ENCODE measurements around the gene SLC25A30.

The SLC25A30 gene, protein sequence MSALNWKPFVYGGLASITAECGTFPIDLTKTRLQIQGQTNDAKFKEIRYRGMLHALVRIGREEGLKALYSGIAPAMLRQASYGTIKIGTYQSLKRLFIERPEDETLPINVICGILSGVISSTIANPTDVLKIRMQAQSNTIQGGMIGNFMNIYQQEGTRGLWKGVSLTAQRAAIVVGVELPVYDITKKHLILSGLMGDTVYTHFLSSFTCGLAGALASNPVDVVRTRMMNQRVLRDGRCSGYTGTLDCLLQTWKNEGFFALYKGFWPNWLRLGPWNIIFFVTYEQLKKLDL

DNA sequence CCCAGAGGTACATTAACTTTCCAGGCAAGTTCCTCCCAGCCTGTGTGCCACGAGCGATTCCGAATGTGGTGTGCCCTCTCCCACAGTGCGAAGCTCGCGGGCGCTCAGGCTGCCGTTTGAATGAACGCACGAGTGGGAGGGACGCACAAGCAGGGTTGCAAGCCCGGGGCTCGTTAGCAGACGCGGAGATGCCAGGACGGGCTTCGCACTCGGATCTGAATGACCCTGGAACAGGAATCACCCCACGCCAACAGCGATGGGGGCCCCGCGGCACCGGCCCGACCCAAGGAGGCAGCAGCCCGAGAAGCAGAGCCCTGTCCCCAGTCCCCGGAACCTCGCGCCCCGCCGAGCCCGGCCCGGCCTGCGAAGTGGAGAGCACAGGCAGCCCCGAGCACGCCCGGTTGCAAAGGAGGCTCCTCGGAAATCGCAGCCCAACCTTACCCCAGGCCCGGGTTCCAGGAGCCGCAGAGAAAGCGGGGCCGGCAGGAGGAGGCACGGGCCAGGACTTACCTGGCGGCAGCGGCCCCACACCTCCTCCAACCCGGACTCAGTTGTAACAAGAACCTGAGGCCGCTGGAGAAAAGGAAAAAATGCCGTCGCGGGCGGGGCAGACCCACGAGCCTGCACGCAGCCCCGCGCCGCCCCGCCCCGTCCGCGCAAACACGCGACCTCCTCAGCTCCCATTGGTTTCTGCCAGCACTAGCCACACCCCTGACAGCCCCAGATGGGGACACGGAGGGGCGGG, at the start of gene SLC25A30:
Gene SLC25A30, minus strand, starts transcription at position 584 of the 745 bp plus-strand sequence. CDS start 6,948 bp downstream, outside the sequence.
- TF ChIP-seq, protein P1, sequence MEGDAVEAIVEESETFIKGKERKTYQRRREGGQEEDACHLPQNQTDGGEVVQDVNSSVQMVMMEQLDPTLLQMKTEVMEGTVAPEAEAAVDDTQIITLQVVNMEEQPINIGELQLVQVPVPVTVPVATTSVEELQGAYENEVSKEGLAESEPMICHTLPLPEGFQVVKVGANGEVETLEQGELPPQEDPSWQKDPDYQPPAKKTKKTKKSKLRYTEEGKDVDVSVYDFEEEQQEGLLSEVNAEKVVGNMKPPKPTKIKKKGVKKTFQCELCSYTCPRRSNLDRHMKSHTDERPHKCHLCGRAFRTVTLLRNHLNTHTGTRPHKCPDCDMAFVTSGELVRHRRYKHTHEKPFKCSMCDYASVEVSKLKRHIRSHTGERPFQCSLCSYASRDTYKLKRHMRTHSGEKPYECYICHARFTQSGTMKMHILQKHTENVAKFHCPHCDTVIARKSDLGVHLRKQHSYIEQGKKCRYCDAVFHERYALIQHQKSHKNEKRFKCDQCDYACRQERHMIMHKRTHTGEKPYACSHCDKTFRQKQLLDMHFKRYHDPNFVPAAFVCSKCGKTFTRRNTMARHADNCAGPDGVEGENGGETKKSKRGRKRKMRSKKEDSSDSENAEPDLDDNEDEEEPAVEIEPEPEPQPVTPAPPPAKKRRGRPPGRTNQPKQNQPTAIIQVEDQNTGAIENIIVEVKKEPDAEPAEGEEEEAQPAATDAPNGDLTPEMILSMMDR (IDR thresholded peaks at IDR 0.05; ENCODE audit: borderline replicate concordance, extremely low read depth, low read length, poor library complexity, severe bottlenecking): no peak
- no peak for TF ChIP-seq EZH2 (IDR thresholded peaks at IDR 0.05; ENCODE audit: borderline replicate concordance, low read depth, low read length, severe bottlenecking)
- peaks cover 5% of the 10 kb centered on the region for H3K27me3 ChIP-seq (ENCODE audit: insufficient read depth, low read length, poor library complexity)
- DNase-seq (peak; percentile 91), ATAC-seq (ENCODE audit: insufficient read depth, low read depth) (peak; percentile 92)
- H3K36me3 ChIP-seq (ENCODE audit: insufficient read depth, low read length): no peaks in the 10 kb centered on the region
- peaks cover 4% of the 10 kb centered on the region; the same call in 1 of the 2 replicates for H3K79me2 ChIP-seq (ENCODE audit: insufficient read depth, low read length)
- peak within 1 kb of the TSS; percentile 86 for H2AFZ ChIP-seq (ENCODE audit: low read depth, low read length)
- H3K9me3 ChIP-seq (ENCODE audit: insufficient read depth, low read length, severe bottlenecking): no peaks in the 10 kb centered on the region
- peak within 1 kb of the TSS; percentile 56 to 89 for H3K4me3 ChIP-seq (ENCODE audit: low read depth in 1 of 2, low read length in 2 of 2)
- H3K4me2 ChIP-seq (ENCODE audit: insufficient read depth, low read length): peak within 1 kb of the TSS; percentile 98
- peak within 1 kb of the TSS; percentile 68 for H3K9ac ChIP-seq (ENCODE audit: low read depth, low read length)
- H3K4me1 ChIP-seq (ENCODE audit: insufficient read depth, low read length): peaks cover 30% of the 10 kb centered on the region
- H3K27ac ChIP-seq (ENCODE audit: low read length): peak within 1 kb of the TSS; percentile 72
- no peaks in the 10 kb centered on the region for H4K20me1 ChIP-seq (ENCODE audit: insufficient read depth, low read length)

DNA sequence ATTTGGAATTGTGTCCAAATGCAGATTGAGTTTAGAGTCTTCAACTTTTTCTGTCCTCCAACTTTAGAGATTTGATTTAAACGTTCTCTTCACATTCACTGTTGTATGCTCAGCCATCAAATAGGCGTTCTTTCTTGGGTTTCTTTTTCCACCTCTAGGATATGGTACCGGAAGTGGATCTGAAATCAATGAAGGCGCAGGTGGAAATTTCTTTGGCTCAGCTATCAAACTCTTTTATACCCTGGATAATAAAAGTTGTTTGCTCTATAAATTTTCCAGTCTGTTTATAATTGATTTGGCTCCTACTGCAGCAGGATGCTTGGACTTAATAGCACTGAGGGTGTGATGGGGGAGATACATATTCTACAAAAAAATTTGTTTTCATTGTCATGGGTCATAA, 48.2 kb upstream of the SLC25A30 start:
- no peak for DNase-seq
- H3K36me3 ChIP-seq (ENCODE audit: insufficient read depth, low read length): peaks cover 14% of the 10 kb centered on the region
- ATAC-seq (ENCODE audit: insufficient read depth, low read depth): no peak
- H3K4me2 ChIP-seq (ENCODE audit: insufficient read depth, low read length): peak overlapping the region; percentile 98
- H3K79me2 ChIP-seq (ENCODE audit: insufficient read depth, low read length): peaks cover 78% of the 10 kb centered on the region
- no peaks in the 10 kb centered on the region for H3K9me3 ChIP-seq (ENCODE audit: insufficient read depth, low read length, severe bottlenecking)
- peak overlapping the region; percentile 87; the same call in 1 of the 2 replicates for H3K9ac ChIP-seq (ENCODE audit: low read depth, low read length)
- H4K20me1 ChIP-seq (ENCODE audit: insufficient read depth, low read length): peaks cover 12% of the 10 kb centered on the region
- H2AFZ ChIP-seq (ENCODE audit: low read depth, low read length): no peak overlapping the region
- peaks cover 36% of the 10 kb centered on the region for H3K4me1 ChIP-seq (ENCODE audit: insufficient read depth, low read length)
- H3K27ac ChIP-seq (ENCODE audit: low read length): no peak overlapping the region
- H3K27me3 ChIP-seq (ENCODE audit: insufficient read depth, low read length, poor library complexity): no peaks in the 10 kb centered on the region
- no peak for TF ChIP-seq EZH2 (IDR thresholded peaks at IDR 0.05; ENCODE audit: borderline replicate concordance, low read depth, low read length, severe bottlenecking)
- TF ChIP-seq, protein P1 (IDR thresholded peaks at IDR 0.05; ENCODE audit: borderline replicate concordance, extremely low read depth, low read length, poor library complexity, severe bottlenecking): no peak
- H3K4me3 ChIP-seq (ENCODE audit: low read depth in 1 of 2, low read length in 2 of 2): peak overlapping the region in 1 of 2 experiments; percentile 99; a peak in 1 of 4 replicates

DNA sequence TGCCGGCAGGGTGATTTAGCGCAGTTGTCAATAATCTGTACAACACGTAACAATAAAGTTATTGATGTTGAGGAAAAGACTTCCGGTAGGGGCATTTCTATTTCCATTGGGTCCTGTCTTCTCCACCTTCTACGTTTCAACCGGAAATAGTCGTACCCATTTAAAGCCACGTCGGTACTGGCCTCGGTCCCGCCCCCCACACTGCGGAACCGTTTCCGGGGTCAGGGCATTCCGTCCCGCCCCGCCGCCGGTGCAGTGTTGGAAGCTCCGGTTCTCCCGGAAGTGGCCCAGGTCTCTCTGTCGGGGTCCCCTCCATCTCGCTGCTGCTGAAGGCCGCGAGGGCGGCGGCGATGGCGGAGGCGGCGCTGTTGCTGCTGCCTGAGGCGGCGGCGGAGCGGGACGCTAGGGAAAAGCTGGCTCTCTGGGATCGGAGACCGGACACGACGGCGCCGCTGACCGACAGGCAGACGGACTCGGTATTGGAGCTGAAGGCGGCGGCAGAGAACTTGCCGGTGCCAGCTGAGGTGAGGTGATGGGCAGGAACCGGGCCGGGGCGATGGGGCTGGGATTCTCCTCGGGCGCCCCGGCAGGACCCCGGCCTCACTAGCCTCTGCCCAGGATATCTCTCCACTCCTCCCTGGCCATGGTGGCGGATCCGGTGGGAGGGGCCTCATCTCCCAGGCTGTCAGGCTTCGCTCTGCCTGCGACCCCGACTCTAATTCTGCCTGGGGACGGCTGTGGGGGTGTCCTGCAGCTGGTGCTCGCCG, 46.7 kb upstream of the SLC25A30 start, which contains the start of gene COG3:
Gene COG3, plus strand, starts transcription at position 253 of the 767 bp plus-strand sequence. Its CDS starts 98 bp downstream, at position 351.
- peak; percentile 95 for DNase-seq
- peak within 1 kb of the TSS; percentile 87 for H3K9ac ChIP-seq (ENCODE audit: low read depth, low read length)
- peaks cover 36% of the 10 kb centered on the region for H3K4me1 ChIP-seq (ENCODE audit: insufficient read depth, low read length)
- H3K9me3 ChIP-seq (ENCODE audit: insufficient read depth, low read length, severe bottlenecking): no peaks in the 10 kb centered on the region
- TF ChIP-seq, protein P1 (IDR thresholded peaks at IDR 0.05; ENCODE audit: borderline replicate concordance, extremely low read depth, low read length, poor library complexity, severe bottlenecking): peak; percentile 59
- no peak for TF ChIP-seq EZH2 (IDR thresholded peaks at IDR 0.05; ENCODE audit: borderline replicate concordance, low read depth, low read length, severe bottlenecking)
- H3K4me2 ChIP-seq (ENCODE audit: insufficient read depth, low read length): peak within 1 kb of the TSS; percentile 98
- H3K36me3 ChIP-seq (ENCODE audit: insufficient read depth, low read length): peaks cover 14% of the 10 kb centered on the region
- H4K20me1 ChIP-seq (ENCODE audit: insufficient read depth, low read length): peaks cover 9% of the 10 kb centered on the region
- H2AFZ ChIP-seq (ENCODE audit: low read depth, low read length): peak within 1 kb of the TSS; percentile 93
- H3K27ac ChIP-seq (ENCODE audit: low read length): peak within 1 kb of the TSS; percentile 79
- peaks cover 63% of the 10 kb centered on the region for H3K79me2 ChIP-seq (ENCODE audit: insufficient read depth, low read length)
- H3K4me3 ChIP-seq (ENCODE audit: low read depth in 1 of 2, low read length in 2 of 2): peak within 1 kb of the TSS; percentile 30 to 99
- H3K27me3 ChIP-seq (ENCODE audit: insufficient read depth, low read length, poor library complexity): no peaks in the 10 kb centered on the region
- peak; percentile 97 for ATAC-seq (ENCODE audit: insufficient read depth, low read depth)
